ENCODE data around the gene UPK2. TPM values are rescaled to one million over a fixed set of nuclear protein-coding genes. Genes with fewer than 3 reads are reported as not detected.
A peak's percentile ranks its signal among the peaks of the same experiment; 100 is the strongest.

Gene UPK2
- total and polyA plus RNA-seq, 2 of the 13 experiments (the other 11 are each of a cell fraction or from before 2014, with no cell fraction given) = not detected

GRCh38 chr11:118961189-118961588 lies 5.1 kb downstream of the UPK2 start:
- intact Hi-C loops (cut with micrococcal nuclease; ENCODE audit: unreplicated experiment) (no loop called here), in situ Hi-C loops (cut with HindIII; ENCODE audit: extremely low pct_ligation_motif_present, low pct_unique_long_range_greater_than_20kb) (no loop called here)
- POLR2A ChIA-PET = no interaction called here
- no peaks in the 10 kb centered on the region for H3K9me3 ChIP-seq (ENCODE audit: low read length)
- H3K4me1 ChIP-seq (ENCODE audit: insufficient read depth, low read length) = no peaks in the 10 kb centered on the region; the same call in 1 of the 2 replicates
- CTCF ChIA-PET (ENCODE audit: low intra/inter-chr PET ratio, low total read pairs) = no interaction called here
- H3K27ac ChIP-seq (ENCODE audit: extremely low read length, insufficient read depth, low read length) = no peak overlapping the region
- H3K27me3 ChIP-seq (ENCODE audit: control insufficient read depth in 1 of 2, insufficient read depth in 2 of 2, low read length in 2 of 2) = peaks cover 2 to 44% of the 10 kb centered on the region in 2 experiments; a peak in 4 of 5 replicates
- no peaks in the 10 kb centered on the region for H3K79me2 ChIP-seq (ENCODE audit: insufficient read depth, low read length)
- no peaks in the 10 kb centered on the region for H3K36me3 ChIP-seq (replicated peaks in 1 of 2; ENCODE audit: control insufficient read depth in 1 of 2, insufficient read depth in 2 of 2, low read length in 2 of 2)
- FAIRE-seq = no peak
- no peak for DNase-seq (ENCODE audit: low spot score)
- no peak overlapping the region for H2AFZ ChIP-seq (ENCODE audit: low read length)
- H3K4me3 ChIP-seq (replicated peaks in 1 of 3; ENCODE audit: insufficient read depth in 1 of 3, low read depth in 2 of 3, low read length in 3 of 3) = peak overlapping the region in 1 of 3 experiments; percentile 54; a peak in 1 of 6 replicates
- H3K9ac ChIP-seq (ENCODE audit: insufficient read depth, low read depth, low read length) = no peak overlapping the region
- peak overlapping the region; percentile 75 for H3K4me2 ChIP-seq (ENCODE audit: low read depth, low read length)
- no TSS peak for BruUV-seq (replicated peaks)
- WGBS (ENCODE audit: low lambda C conversion rate) = 8% methylated on average over 4 of the region's 5 CpGs
- H4K20me1 ChIP-seq (ENCODE audit: insufficient read depth, low read length) = no peaks in the 10 kb centered on the region
- peak; percentile 6; the same call in 1 of the 3 replicates for ATAC-seq
- TF ChIP-seq DPF2 (CRISPR knock-in tag; IDR thresholded peaks at IDR 0.05; ENCODE audit: borderline replicate concordance, low read depth) = no peak
- TF ChIP-seq LCORL (IDR thresholded peaks at IDR 0.05) = no peak
- no peak for TF ChIP-seq LCORL (CRISPR knock-in tag; IDR thresholded peaks at IDR 0.05)
- TF ChIP-seq ZNF124 (CRISPR knock-in tag; IDR thresholded peaks at IDR 0.05) = no peak
- no peak for TF ChIP-seq ZNF879 (CRISPR knock-in tag; IDR thresholded peaks at IDR 0.05)
- TF ChIP-seq ZNF672 (CRISPR knock-in tag; IDR thresholded peaks at IDR 0.05) = no peak
- TF ChIP-seq ZGPAT (CRISPR knock-in tag; IDR thresholded peaks at IDR 0.05) = no peak
- TF ChIP-seq HNRNPH1 (optimal IDR thresholded peaks at IDR 0.05; ENCODE audit: low read depth, low read length) = no peak
- no peak for TF ChIP-seq STAT6 (CRISPR knock-in tag; IDR thresholded peaks at IDR 0.05; ENCODE audit: borderline replicate concordance)
- no peak for TF ChIP-seq ZBTB7A (CRISPR knock-in tag; IDR thresholded peaks at IDR 0.05)
- no peak for TF ChIP-seq ATF5 (CRISPR knock-in tag; IDR thresholded peaks at IDR 0.05; ENCODE audit: low read depth)
- TF ChIP-seq SMC3 (IDR thresholded peaks at IDR 0.05; ENCODE audit: low read length) = no peak
- TF ChIP-seq ZNF670 (CRISPR knock-in tag; IDR thresholded peaks at IDR 0.05; ENCODE audit: borderline replicate concordance) = no peak
- no peak for TF ChIP-seq ZNF143 (CRISPR knock-in tag; IDR thresholded peaks at IDR 0.05)

All from HepG2 (cell line).